A549 (cell line): ENCODE data around the gene ATP2C2.

ENCODE experiments used
- CEBPB ChIP-seq, 2 experiments: fragments of >200 bp in 1 of 2; sonication (Bioruptor Twin) in 1 of 2; formaldehyde crosslinking in 1 of 2; IDR thresholded peaks; 2 replicates each; pipeline ENCODE4 v1.6.1; 2012 to 2016
- JUN ChIP-seq, 2 experiments: fragments of >200 bp; sonication (Bioruptor Twin); formaldehyde crosslinking; IDR thresholded peaks; 2 replicates in 1 of 2; 3 replicates in 1 of 2; pipeline ENCODE4 v1.6.1; 2016 to 2017
- POLR2AphosphoS2 ChIP-seq: conservative IDR thresholded peaks from 2 replicates; pipeline ENCODE4 v1.6.1; 2012; ENCODE audit warnings: low read length, improper control_type of control experiment, inconsistent platforms

- no peak for TF ChIP-seq CEBPB (IDR thresholded peaks at IDR 0.05)
- no peak for TF ChIP-seq JUN (IDR thresholded peaks at IDR 0.05)
- no peak for TF ChIP-seq POLR2AphosphoS2
These were observed 120.8 kb downstream of the ATP2C2 start for GRCh38 chr16:84489131-84489530.
